GM13976 (cell line): ENCODE measurements around the gene IKZF2.
"Not testable (repeated sequence)": the region's sequence is repeated elsewhere in the genome, so short reads cannot be mapped to it uniquely, and the experiment has no call there.

Source experiments
- DNase-seq: peaks from one replicate; pipeline ENCODE4 v3.0.0; 2012; ENCODE audit warnings: low spot score
- CTCF ChIP-seq: IDR thresholded peaks from 2 replicates; pipeline ENCODE4 v1.5.1; 2012; ENCODE audit warnings: borderline replicate concordance, mild to moderate bottlenecking; ENCODE audit not compliant: insufficient read depth; ENCODE audit errors: extremely low read depth, missing control alignments, control extremely low read depth
- in situ Hi-C: fragments of 300-500 bp; cut with MboI; formaldehyde crosslinking; loops from one replicate; pipeline ENCODE4 v1.12.0; 2022; ENCODE audit warnings: low sequenced_read_pairs, mixed read lengths, inconsistent platforms; ENCODE audit not compliant: unreplicated experiment

IKZF2 gene

GRCh38 chr2:213036836-213037235 is 114.6 kb downstream of the IKZF2 start:
- no peak for DNase-seq
- TF ChIP-seq CTCF, result no peak
- in situ Hi-C loops, result no loop called here

- DNase-seq, result no peak
- no peak for TF ChIP-seq CTCF
- in situ Hi-C loops, result no loop called here
Measured at GRCh38 chr2:213034585-213034984, 116.8 kb downstream of the IKZF2 start.

GRCh38 chr2:213032607-213033006 is 118.8 kb downstream of the IKZF2 start:
- no peak for DNase-seq
- in situ Hi-C loops, result no loop called here
- TF ChIP-seq CTCF, result no peak

GRCh38 chr2:213022987-213023386 is 128.4 kb downstream of the IKZF2 start:
- TF ChIP-seq CTCF, result no peak
- in situ Hi-C loops, result loop anchor here (5.0 kb wide), 2 partner anchors 129 to 209 kb away; partner anchors contain the start of gene IKZF2
- peak; percentile 18 for DNase-seq

- no peak for TF ChIP-seq CTCF
- DNase-seq, result peak; percentile 28
- in situ Hi-C loops, result loop anchor here (5.0 kb wide), 2 partner anchors 130 to 210 kb away; partner anchors contain the start of gene IKZF2
Measured at GRCh38 chr2:213021971-213022899, 129.2 kb downstream of the IKZF2 start.

GRCh38 chr2:213020913-213021312 is 130.5 kb downstream of the IKZF2 start:
- not testable (repeated sequence) for DNase-seq
- in situ Hi-C loops, result loop anchor here (5.0 kb wide), 2 partner anchors 131 to 211 kb away; partner anchors contain the start of gene IKZF2

- no peak for TF ChIP-seq CTCF
- DNase-seq, result no peak
- in situ Hi-C loops, result loop anchor here (5.0 kb wide), 2 partner anchors 132 to 212 kb away; partner anchors contain the start of gene IKZF2
Measured at GRCh38 chr2:213020268-213020667, 131.1 kb downstream of the IKZF2 start.
